Panc1 (cell line): ENCODE results near the gene AGPS. TPM values are rescaled to one million over a fixed set of nuclear protein-coding genes. Genes with fewer than 3 reads are reported as not detected.

Experiments used
- ATAC-seq: fragments of 200-7000 bp; cut with Tn5 transposase; 2 replicates; pipeline ENCODE4 v1.9.1; 2020; ENCODE audit warnings: mild to moderate bottlenecking, moderate library complexity
- BruUV-seq: library from RNA; stranded (reverse); fragments of 400-500 nt; replicated peaks from 2 replicates; lab custom pipeline; 2021; lab: Mats Ljungman, UMichigan
- CTCF ChIA-PET: fragments of 300-600 bp; sonication (Branson Sonifier 250); formaldehyde crosslinking; loops from one replicate; lab custom pipeline; 2022; ENCODE audit warnings: antibody characterized with exemption; lab: Charles Lee
- POLR2A ChIA-PET: fragments of 300-600 bp; sonication (Branson Sonifier 250); formaldehyde crosslinking; loops from one replicate; lab custom pipeline; 2022; ENCODE audit warnings: antibody characterized with exemption; lab: Charles Lee
- DNase-seq: peaks from one replicate; pipeline ENCODE4 v3.0.0-alpha.2; 2010; ENCODE audit warnings: low read depth, low spot score
- H3K27ac ChIP-seq: 2 replicates; pipeline ENCODE4 v1.5.1; 2011; ENCODE audit warnings: mild to moderate bottlenecking, low read length, inconsistent platforms
- H3K27me3 ChIP-seq: fragments of 200-500 bp; sonication (Bioruptor generic); 2 replicates; pipeline ENCODE4 v1.6.0; 2014; ENCODE audit warnings: low read length, inconsistent platforms; ENCODE audit not compliant: control insufficient read depth, insufficient read depth
- H3K36me3 ChIP-seq: fragments of 200-500 bp; sonication (Bioruptor generic); 2 replicates; pipeline ENCODE4 v1.5.1; 2014; ENCODE audit warnings: inconsistent platforms, mild to moderate bottlenecking, low read length, moderate library complexity; ENCODE audit not compliant: control insufficient read depth, insufficient read depth
- H3K4me1 ChIP-seq: 2 replicates; pipeline ENCODE4 v1.5.1; 2011; ENCODE audit warnings: inconsistent platforms, mild to moderate bottlenecking, low read length, moderate library complexity; ENCODE audit not compliant: control insufficient read depth, insufficient read depth
- H3K4me3 ChIP-seq, 2 experiments: 2 replicates each; pipeline ENCODE4 v1.5.1; 2011 to 2012; ENCODE audit warnings: low read depth in 2 of 2, low read length in 2 of 2, mild to moderate bottlenecking in 2 of 2, inconsistent platforms in 1 of 2, moderate library complexity in 1 of 2
- H3K9me3 ChIP-seq: fragments of 200-500 bp; sonication (Bioruptor generic); 2 replicates; pipeline ENCODE4 v1.5.1; 2014; ENCODE audit warnings: low read depth, mild to moderate bottlenecking, inconsistent platforms, low read length, moderate library complexity; ENCODE audit not compliant: control insufficient read depth, insufficient read depth
- CTCF ChIP-seq: fragments of 450-650 bp; IDR thresholded peaks from 2 replicates; pipeline ENCODE4 v1.5.1; 2017; ENCODE audit warnings: mild to moderate bottlenecking
- POLR2AphosphoS5 ChIP-seq: IDR thresholded peaks from 2 replicates; pipeline ENCODE4 v1.6.1; 2012; ENCODE audit warnings: mild to moderate bottlenecking, low read depth, low read length, moderate library complexity
- REST ChIP-seq, 2 experiments: IDR thresholded peaks; 2 replicates each; pipeline ENCODE4 v1.6.1; 2011 to 2012; ENCODE audit warnings: low read depth in 2 of 2, control low read depth in 1 of 2, low read length in 1 of 2, mild to moderate bottlenecking in 1 of 2, moderate library complexity in 1 of 2; ENCODE audit not compliant: insufficient read depth in 1 of 2
- SIN3A ChIP-seq: IDR thresholded peaks from 2 replicates; pipeline ENCODE4 v1.6.1; 2012; ENCODE audit warnings: low read depth, mild to moderate bottlenecking, low read length, moderate library complexity, borderline replicate concordance; ENCODE audit not compliant: insufficient read depth
- TCF7L2 ChIP-seq: IDR thresholded peaks from 2 replicates; pipeline ENCODE4 v1.6.1; 2011; ENCODE audit warnings: mild to moderate bottlenecking, low read depth, low read length, inconsistent platforms
- in situ Hi-C: cut with HindIII; loops from 2 replicates; pipeline ENCODE4 v1.10.0; 2016; ENCODE audit warnings: low sequenced_read_pairs, low pct_unique_long_range_greater_than_20kb
- intact Hi-C: fragments of 100-400 bp; cut with micrococcal nuclease; formaldehyde crosslinking; loops from one replicate; pipeline ENCODE4 v1.10.0; 2022; ENCODE audit not compliant: unreplicated experiment
- total RNA-seq: library from RNA; stranded (reverse); gene quantifications from one replicate; pipeline ENCODE4 v1.2.1, GENCODE V29; 2021; ENCODE audit not compliant: unreplicated experiment

Gene AGPS
- total RNA-seq, 1 experiment from 2014 or later = 68.7 TPM

- no peak for DNase-seq
- ATAC-seq = no peak
- ChIA-PET POLR2A (no interaction called here), CTCF (no interaction called here)
- intact Hi-C loops (no loop called here), in situ Hi-C loops (no loop called here)
- Histone ChIP-seq H3K27ac (no peak overlapping the region), H3K4me3 (no peak overlapping the region), H3K9me3 (no peaks in the 10 kb centered on the region), H3K27me3 (peaks cover 8% of the 10 kb centered on the region; the same call in 1 of the 2 replicates), H3K4me1 (no peaks in the 10 kb centered on the region), H3K36me3 (no peaks in the 10 kb centered on the region)
- BruUV-seq = no TSS peak
- TF ChIP-seq REST (IDR thresholded peaks at IDR 0.05; ENCODE audit: insufficient read depth in 1 of 2, low read depth in 2 of 2, low read length in 1 of 2) (no peak), SIN3A (no peak), TCF7L2 (no peak), CTCF (no peak), POLR2AphosphoS5 (no peak)
These were observed 181.8 kb downstream of the AGPS start for GRCh38 chr2:177574356-177574755.

DNA sequence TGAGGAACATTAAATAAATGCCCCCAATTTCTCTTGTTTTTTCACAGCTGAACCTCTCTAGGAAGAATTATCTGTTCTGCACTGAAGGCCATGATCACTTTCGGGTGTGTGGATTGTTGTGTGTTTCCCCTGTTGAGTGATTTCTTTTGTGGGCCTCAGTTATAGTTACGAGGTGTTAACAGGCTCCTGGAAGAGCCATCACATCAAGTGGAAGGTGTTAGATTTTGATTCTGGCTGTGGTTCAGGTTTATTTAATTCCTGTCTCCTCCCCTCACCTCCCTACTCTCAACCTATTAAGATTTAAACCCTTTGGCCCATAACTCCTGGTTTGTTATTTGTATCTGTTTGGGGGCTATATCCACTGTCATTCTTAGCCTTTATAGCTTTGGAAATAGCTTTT lies 182.8 kb downstream of the AGPS start:
- DNase-seq (no peak), ATAC-seq (no peak)
- no peaks in the 10 kb centered on the region for H3K4me1 ChIP-seq
- H3K9me3 ChIP-seq = no peaks in the 10 kb centered on the region
- no peak overlapping the region for H3K4me3 ChIP-seq
- POLR2A ChIA-PET = no interaction called here
- H3K27ac ChIP-seq = no peak overlapping the region
- no peaks in the 10 kb centered on the region for H3K36me3 ChIP-seq
- intact Hi-C loops (no loop called here), in situ Hi-C loops (no loop called here)
- H3K27me3 ChIP-seq = peaks cover 2% of the 10 kb centered on the region; the same call in 1 of the 2 replicates
- CTCF ChIA-PET = no interaction called here
- no peak for TF ChIP-seq TCF7L2
- no peak for TF ChIP-seq POLR2AphosphoS5
- no TSS peak for BruUV-seq

DNA sequence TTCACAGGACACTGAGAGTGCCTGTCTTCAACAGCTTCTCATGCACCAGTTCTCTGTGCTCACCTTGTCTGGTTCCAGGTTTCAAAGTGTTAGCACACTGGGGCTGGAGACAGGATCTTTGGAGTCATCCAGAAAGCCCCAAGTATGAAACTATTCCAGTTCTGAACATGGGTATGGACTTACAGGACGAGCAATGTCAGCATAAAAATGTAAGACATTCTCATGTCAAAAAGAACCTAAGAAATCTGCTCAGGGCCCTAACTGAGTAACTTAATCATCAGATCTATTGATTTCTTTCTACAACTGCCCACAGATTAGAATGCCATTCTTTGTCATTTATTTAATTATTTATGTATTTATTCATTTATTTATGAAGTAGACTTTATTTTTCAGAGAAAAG lies 184.5 kb downstream of the AGPS start:
- intact Hi-C loops = no loop called here
- ChIA-PET POLR2A (no interaction called here), CTCF (no interaction called here)
- no peaks in the 10 kb centered on the region for H3K4me1 ChIP-seq
- no peak for ATAC-seq
- TF ChIP-seq TCF7L2 = no peak
- TF ChIP-seq CTCF = no peak
- no peak for TF ChIP-seq POLR2AphosphoS5
- no peak for TF ChIP-seq SIN3A
- TF ChIP-seq REST (IDR thresholded peaks at IDR 0.05; ENCODE audit: insufficient read depth in 1 of 2, low read depth in 2 of 2, low read length in 1 of 2) = no peak
- no peaks in the 10 kb centered on the region for H3K36me3 ChIP-seq
- in situ Hi-C loops = no loop called here
- H3K9me3 ChIP-seq = no peaks in the 10 kb centered on the region
- DNase-seq = no peak
- H3K27me3 ChIP-seq = no peaks in the 10 kb centered on the region
- no peak overlapping the region for H3K27ac ChIP-seq
- BruUV-seq = no TSS peak
- no peak overlapping the region for H3K4me3 ChIP-seq
